Uterus (tissue), 2 donors: ENCODE measurements around the gene CTDSPL.

Source experiments
- CTCF ChIP-seq, 4 experiments: fragments of 200-600 bp in 2 of 4; fragments of 450-650 bp in 2 of 4; sonication (generic) in 2 of 4; IDR thresholded peaks; one replicate each; pipeline ENCODE4 v1.5.1; 2016 to 2019; ENCODE audit warnings: antibody characterized with exemption in 4 of 4, mild to moderate bottlenecking in 2 of 4, moderate library complexity in 1 of 4
- POLR2A ChIP-seq, 2 donors: fragments of 450-650 bp; IDR thresholded peaks; one replicate each; pipeline ENCODE4 v1.6.1; 2016; ENCODE audit warnings: antibody characterized with exemption in 2 of 2, mild to moderate bottlenecking in 1 of 2, moderate library complexity in 1 of 2

GRCh38 chr3:38031022-38031994, 169.6 kb downstream of the CTDSPL start:
- TF ChIP-seq CTCF (IDR thresholded peaks at IDR 0.05) (no peak), POLR2A (IDR thresholded peaks at IDR 0.05) (no peak)
